Common myeloid progenitor, CD34-positive (primary cell): Measurements from ENCODE around the gene ALCAM.

Experiments used
- CTCF ChIA-PET: fragments of 350-600 bp; sonication (Branson Sonifier 250); formaldehyde crosslinking; loops from one replicate; lab custom pipeline; 2021; ENCODE audit warnings: antibody characterized with exemption; lab: Charles Lee
- POLR2A ChIA-PET: fragments of 350-600 bp; sonication (Branson Sonifier 250); formaldehyde crosslinking; loops from one replicate; lab custom pipeline; 2021; ENCODE audit warnings: antibody characterized with exemption; lab: Charles Lee
- DNase-seq, 3 donors: peaks; one replicate each; pipeline versions ENCODE4 v3.0.0 to v3.0.0-alpha.2; 2013
- H3K27ac ChIP-seq, 2 experiments: 1 replicate in 1 of 2; 2 replicates in 1 of 2; pipeline ENCODE4 v1.7.0; 2013; ENCODE audit warnings: inconsistent platforms in 2 of 2, low read length in 2 of 2, mild to moderate bottlenecking in 2 of 2, low read depth in 1 of 2, moderate library complexity in 1 of 2; ENCODE audit not compliant: severe bottlenecking in 2 of 2, insufficient read depth in 1 of 2, poor library complexity in 1 of 2
- H3K27me3 ChIP-seq, 5 experiments: replicated peaks in 2 of 5; 1 replicate in 3 of 5; 2 replicates in 2 of 5; pipeline versions ENCODE4 v1.6.1 to v1.7.0; 2013; ENCODE audit warnings: low read length in 4 of 5, mild to moderate bottlenecking in 2 of 5, moderate library complexity in 2 of 5, inconsistent platforms in 1 of 5; ENCODE audit not compliant: insufficient read depth in 5 of 5, control insufficient read depth in 4 of 5
- H3K36me3 ChIP-seq, 4 experiments: 1 replicate in 2 of 4; 2 replicates in 2 of 4; pipeline versions ENCODE4 v1.6.1 to v1.7.0; 2013; ENCODE audit warnings: low read length in 3 of 4, control low read depth in 1 of 4, mild to moderate bottlenecking in 1 of 4; ENCODE audit not compliant: control insufficient read depth in 4 of 4, insufficient read depth in 4 of 4
- H3K4me1 ChIP-seq, 4 experiments: 1 replicate in 3 of 4; 2 replicates in 1 of 4; pipeline versions ENCODE4 v1.6.1 to v1.7.1; 2013; ENCODE audit warnings: low read length in 3 of 4, mild to moderate bottlenecking in 3 of 4, control low read depth in 1 of 4, inconsistent platforms in 1 of 4, moderate library complexity in 1 of 4; ENCODE audit not compliant: control insufficient read depth in 4 of 4, insufficient read depth in 4 of 4; ENCODE audit errors: control extremely low read depth in 1 of 4
- H3K4me3 ChIP-seq, 7 experiments: 1 replicate in 4 of 7; 2 replicates in 3 of 7; pipeline versions ENCODE4 v1.5.1 to v1.7.0; 2013; ENCODE audit warnings: mild to moderate bottlenecking in 7 of 7, low read length in 6 of 7, moderate library complexity in 6 of 7, inconsistent platforms in 2 of 7, low read depth in 2 of 7, control low read depth in 1 of 7; ENCODE audit not compliant: insufficient read depth in 4 of 7, control insufficient read depth in 1 of 7; ENCODE audit errors: extremely low read depth in 1 of 7
- H3K9me3 ChIP-seq, 5 experiments: 1 replicate in 4 of 5; 2 replicates in 1 of 5; pipeline versions ENCODE4 v1.6.1 to v1.7.1; 2013; ENCODE audit warnings: low read length in 4 of 5, mild to moderate bottlenecking in 2 of 5, inconsistent platforms in 1 of 5, low read depth in 1 of 5, moderate library complexity in 1 of 5; ENCODE audit not compliant: control insufficient read depth in 4 of 5, insufficient read depth in 2 of 5; ENCODE audit errors: control extremely low read depth in 1 of 5
- WGBS: methylation state at CpG from one replicate; pipeline ENCODE4 v1.1.5; 2013; ENCODE audit not compliant: insufficient coverage; 5-methylcytosine and 5-hydroxymethylcytosine counted together

The ALCAM gene

GRCh38 chr3:105497386-105497785 is 130.7 kb downstream of the ALCAM start:
- Histone ChIP-seq H3K4me3 (no peak overlapping the region), H3K4me1 (peaks cover 0 to 3% (median 0%) of the 10 kb centered on the region in 4 experiments), H3K9me3 (no peaks in the 10 kb centered on the region), H3K27me3 (no peaks in the 10 kb centered on the region), H3K36me3 (no peaks in the 10 kb centered on the region), H3K27ac (no peak overlapping the region)
- ChIA-PET POLR2A (no interaction called here), CTCF (no interaction called here)
- no peak for DNase-seq
- WGBS: 100% methylated on average over 1 of the region's 4 CpGs

- H3K9me3 ChIP-seq: no peaks in the 10 kb centered on the region
- POLR2A ChIA-PET: interaction anchor here (0.6 kb wide), 1 partner anchor 1837 kb away, joined by 3 read pairs; no protein-coding TSS in a partner anchor
- H3K27ac ChIP-seq: no peak overlapping the region
- H3K27me3 ChIP-seq: no peaks in the 10 kb centered on the region
- H3K4me1 ChIP-seq: peaks cover 0 to 3% (median 0%) of the 10 kb centered on the region in 4 experiments
- DNase-seq: no peak
- no CpG with 5 or more reads among the region's 1 CpG for WGBS
- H3K36me3 ChIP-seq: no peaks in the 10 kb centered on the region
- CTCF ChIA-PET: interaction anchor here (1.0 kb wide), 1 partner anchor 18 kb away, joined by 4 read pairs; no protein-coding TSS in a partner anchor
- no peak overlapping the region for H3K4me3 ChIP-seq
Measured at GRCh38 chr3:105499961-105500360, 133.3 kb downstream of the ALCAM start.

GRCh38 chr3:105502333-105502732 is 135.6 kb downstream of the ALCAM start:
- Histone ChIP-seq H3K4me1 (peaks cover 0 to 3% (median 0%) of the 10 kb centered on the region in 4 experiments), H3K4me3 (no peak overlapping the region), H3K9me3 (no peaks in the 10 kb centered on the region), H3K27me3 (no peaks in the 10 kb centered on the region), H3K36me3 (no peaks in the 10 kb centered on the region), H3K27ac (no peak overlapping the region)
- ChIA-PET CTCF (interaction anchor here (1.0 to 2.7 kb wide), 2 partner anchors 9 to 17 kb away, joined by 3 to 10 read pairs; no protein-coding TSS in a partner anchor), POLR2A (no interaction called here)
- no peak for DNase-seq
- WGBS: 79% methylated on average over 2 of the region's 2 CpGs

- Histone ChIP-seq H3K27ac (no peak overlapping the region), H3K4me1 (peaks cover 0 to 3% (median 0%) of the 10 kb centered on the region in 4 experiments), H3K27me3 (no peaks in the 10 kb centered on the region), H3K4me3 (no peak overlapping the region), H3K36me3 (no peaks in the 10 kb centered on the region), H3K9me3 (peaks cover 0 to 2% (median 0%) of the 10 kb centered on the region in 5 experiments)
- DNase-seq: no peak
- ChIA-PET POLR2A (no interaction called here), CTCF (interaction anchor here (1.0 to 2.7 kb wide), 3 partner anchors 8 to 17 kb away, joined by 3 to 10 read pairs (median 4); no protein-coding TSS in a partner anchor)
- 94% methylated on average over 3 of the region's 3 CpGs for WGBS
Measured at GRCh38 chr3:105503191-105503593, 136.5 kb downstream of the ALCAM start.

GRCh38 chr3:105504440-105504951 is 137.8 kb downstream of the ALCAM start:
- Histone ChIP-seq H3K27ac (no peak overlapping the region), H3K4me3 (no peak overlapping the region), H3K4me1 (peaks cover 0 to 3% (median 0%) of the 10 kb centered on the region in 4 experiments), H3K36me3 (no peaks in the 10 kb centered on the region), H3K27me3 (no peaks in the 10 kb centered on the region), H3K9me3 (peaks cover 0 to 3% (median 0%) of the 10 kb centered on the region in 5 experiments)
- no peak for DNase-seq
- CTCF ChIA-PET: interaction anchor here (0.7 to 2.7 kb wide), 2 partner anchors 15 to 22 kb away, joined by 4 to 10 read pairs; no protein-coding TSS in a partner anchor
- WGBS: 97% methylated on average over 11 of the region's 13 CpGs
- POLR2A ChIA-PET: no interaction called here

- Histone ChIP-seq H3K36me3 (no peaks in the 10 kb centered on the region), H3K4me3 (no peak overlapping the region), H3K4me1 (no peaks in the 10 kb centered on the region), H3K9me3 (peaks cover 0 to 3% (median 0%) of the 10 kb centered on the region in 5 experiments), H3K27ac (no peak overlapping the region), H3K27me3 (no peaks in the 10 kb centered on the region)
- CTCF ChIA-PET: interaction anchor here (0.9 to 1.2 kb wide), 2 partner anchors 13 to 1105 kb away, joined by 3 to 4 read pairs; no protein-coding TSS in a partner anchor
- 43% methylated on average over 2 of the region's 5 CpGs for WGBS
- peak in 2 of 3 donors; percentile 27 to 46 for DNase-seq
- POLR2A ChIA-PET: no interaction called here
Measured at GRCh38 chr3:105505170-105505569, 138.5 kb downstream of the ALCAM start.

GRCh38 chr3:105511031-105511430 is 144.3 kb downstream of the ALCAM start:
- H3K4me3 ChIP-seq: no peak overlapping the region
- H3K36me3 ChIP-seq: no peaks in the 10 kb centered on the region
- POLR2A ChIA-PET: no interaction called here
- no peaks in the 10 kb centered on the region for H3K27me3 ChIP-seq
- CTCF ChIA-PET: interaction anchor here (0.7 kb wide), 1 partner anchor 8 kb away, joined by 3 read pairs; no protein-coding TSS in a partner anchor
- H3K9me3 ChIP-seq: peaks cover 0 to 3% (median 0%) of the 10 kb centered on the region in 5 experiments
- DNase-seq: no peak
- H3K4me1 ChIP-seq: no peaks in the 10 kb centered on the region
- no peak overlapping the region for H3K27ac ChIP-seq
